T-cell (primary cell): ENCODE results near the gene SNX27. TPM values are rescaled to one million over a fixed set of nuclear protein-coding genes. Genes with fewer than 3 reads are reported as not detected.

ENCODE experiments used
- ATAC-seq, 4 experiments: fragments of 200-7000 bp in 3 of 4; fragments of 150-1000 bp in 1 of 4; cut with Tn5 transposase; replicated peaks in 1 of 4; 1 replicate in 3 of 4; 2 replicates in 1 of 4; pipeline ENCODE4 v1.10.0; 2021; ENCODE audit warnings: moderate library complexity in 3 of 4, mild to moderate bottlenecking in 2 of 4, moderate number of reproducible peaks in 1 of 4
- CTCF ChIA-PET, 2 donors: fragments of 300-600 bp; sonication (Branson Sonifier 250); formaldehyde crosslinking; loops; one replicate each; lab custom pipeline; 2022; ENCODE audit warnings: antibody characterized with exemption in 2 of 2; lab: Charles Lee
- POLR2A ChIA-PET, 2 donors: fragments of 300-600 bp; sonication (Branson Sonifier 250); formaldehyde crosslinking; loops; one replicate each; lab custom pipeline; 2022; ENCODE audit warnings: antibody characterized with exemption in 2 of 2; lab: Charles Lee
- DNase-seq, 35 experiments: peaks; one replicate each; pipeline versions ENCODE4 v3.0.0 to v3.0.0-alpha.2; 2013 to 2023
- H3K27ac ChIP-seq: one replicate; pipeline ENCODE4 v1.5.1; 2013; ENCODE audit warnings: low read length
- H3K27me3 ChIP-seq, 2 experiments: replicated peaks in 1 of 2; 1 replicate in 1 of 2; 2 replicates in 1 of 2; pipeline versions ENCODE4 v1.6.1 to v1.7.0; 2013; ENCODE audit warnings: low read length in 1 of 2, mixed read lengths in 1 of 2; ENCODE audit not compliant: control insufficient read depth in 2 of 2, insufficient read depth in 2 of 2; ENCODE audit errors: extremely low read depth in 1 of 2
- H3K36me3 ChIP-seq, 2 donors: 1 replicate in 1 of 2; 2 replicates in 1 of 2; pipeline versions ENCODE4 v1.6.1 to v1.7.0; 2013; ENCODE audit warnings: low read length in 1 of 2; ENCODE audit not compliant: control insufficient read depth in 2 of 2, insufficient read depth in 1 of 2; ENCODE audit errors: extremely low read depth in 1 of 2
- H3K4me1 ChIP-seq, 2 experiments: 1 replicate in 1 of 2; 2 replicates in 1 of 2; pipeline versions ENCODE4 v1.6.1 to v1.7.0; 2013; ENCODE audit warnings: low read length in 2 of 2, mixed read lengths in 1 of 2; ENCODE audit not compliant: insufficient read depth in 2 of 2, control insufficient read depth in 1 of 2; ENCODE audit errors: extremely low read depth in 1 of 2
- H3K4me3 ChIP-seq, 2 donors: 1 replicate in 1 of 2; 2 replicates in 1 of 2; pipeline versions ENCODE4 v1.5.1 to v1.7.0; 2013; ENCODE audit warnings: mild to moderate bottlenecking in 2 of 2, low read length in 1 of 2, moderate library complexity in 1 of 2; ENCODE audit not compliant: control insufficient read depth in 1 of 2; ENCODE audit errors: extremely low read depth in 1 of 2
- H3K9me3 ChIP-seq: 2 replicates; pipeline ENCODE4 v1.7.0; 2013
- H3K27ac Mint-ChIP-seq, 2 donors: one replicate each; pipeline ENCODE4 v1.8.0; 2020 to 2021; ENCODE audit warnings: mild to moderate bottlenecking in 2 of 2, mixed read lengths in 2 of 2
- H3K27me3 Mint-ChIP-seq, 2 donors: one replicate each; pipeline ENCODE4 v1.8.0; 2021 to 2022; ENCODE audit warnings: mixed read lengths in 2 of 2
- H3K36me3 Mint-ChIP-seq: one replicate; pipeline ENCODE4 v1.8.0; 2021; ENCODE audit warnings: mixed read lengths
- H3K4me1 Mint-ChIP-seq, 3 donors: one replicate each; pipeline ENCODE4 v1.8.0; 2020 to 2022; ENCODE audit warnings: mixed read lengths in 3 of 3, mild to moderate bottlenecking in 1 of 3
- H3K4me3 Mint-ChIP-seq, 3 donors: one replicate each; pipeline ENCODE4 v1.8.0; 2020 to 2022; ENCODE audit warnings: mild to moderate bottlenecking in 3 of 3, mixed read lengths in 3 of 3, moderate library complexity in 3 of 3
- H3K9me3 Mint-ChIP-seq, 3 donors: one replicate each; pipeline ENCODE4 v1.8.0; 2020 to 2022; ENCODE audit warnings: mixed read lengths in 3 of 3
- WGBS: methylation state at CpG from one replicate; pipeline ENCODE4 v1.1.5; 2013; ENCODE audit warnings: missing lambda C conversion rate; ENCODE audit not compliant: insufficient coverage; 5-methylcytosine and 5-hydroxymethylcytosine counted together
- total RNA-seq, 35 experiments: library from RNA in 6 of 35; stranded (reverse) in 6 of 35; fragments of 120-200 nt in 1 of 35; gene quantifications; one replicate each; pipeline versions ENCODE4 v1.2.1 to v1.2.4 and lab custom pipeline; 2013 to 2026

The SNX27 gene
- total RNA-seq, 5 donors from 2014 or later (not counting 1 experiment from before 2014, with no cell fraction given), result 24.2 to 33.6 (median 31.6) TPM

- ATAC-seq, result no peak
- Mint-ChIP-seq H3K4me1 (peaks cover 2 to 5% (median 3%) of the 10 kb centered on the region in 3 donors), H3K4me3 (no peak overlapping the region), H3K36me3 (no peaks in the 10 kb centered on the region), H3K9me3 (no peaks in the 10 kb centered on the region), H3K27me3 (peaks cover 19 to 34% of the 10 kb centered on the region in 2 donors), H3K27ac (no peak overlapping the region)
- peaks cover 0 to 37% of the 10 kb centered on the region in 2 experiments for H3K27me3 ChIP-seq
- H3K36me3 ChIP-seq, result no peaks in the 10 kb centered on the region
- ChIA-PET CTCF (no interaction called here), POLR2A (no interaction called here)
- H3K4me3 ChIP-seq, result no peak overlapping the region
- H3K27ac ChIP-seq, result no peak overlapping the region
- H3K9me3 ChIP-seq, result no peaks in the 10 kb centered on the region
- peak in 12 of 35 experiments; percentile 7 to 29 (median 22) for DNase-seq
- 42% methylated on average over 2 of the region's 15 CpGs for WGBS
- no peaks in the 10 kb centered on the region for H3K4me1 ChIP-seq
Measured at GRCh38 chr1:151710187-151710840, 98.5 kb downstream of the SNX27 start.

- H3K4me1 Mint-ChIP-seq, result peaks cover 0 to 6% (median 2%) of the 10 kb centered on the region in 3 donors
- CTCF ChIA-PET, result no interaction called here
Measured at GRCh38 chr1:151711044-151711800, 99.4 kb downstream of the SNX27 start.

GRCh38 chr1:151711951-151712350, 100.1 kb downstream of the SNX27 start:
- H3K27ac Mint-ChIP-seq, result no peak overlapping the region
- H3K4me3 Mint-ChIP-seq, result no peak overlapping the region
- no peaks in the 10 kb centered on the region for H3K9me3 Mint-ChIP-seq
- no peak overlapping the region for H3K4me3 ChIP-seq
- H3K36me3 ChIP-seq, result no peaks in the 10 kb centered on the region
- ChIA-PET POLR2A (no interaction called here), CTCF (no interaction called here)
- no peaks in the 10 kb centered on the region for H3K36me3 Mint-ChIP-seq
- H3K9me3 ChIP-seq, result no peaks in the 10 kb centered on the region
- no peak for DNase-seq
- 50% methylated on average over 6 of the region's 10 CpGs for WGBS
- no peak overlapping the region for H3K27ac ChIP-seq
- peaks cover 32 to 46% of the 10 kb centered on the region in 2 donors for H3K27me3 Mint-ChIP-seq
- peaks cover 0 to 54% of the 10 kb centered on the region in 2 experiments for H3K27me3 ChIP-seq
- peaks cover 0 to 9% of the 10 kb centered on the region in 2 experiments for H3K4me1 ChIP-seq
- ATAC-seq, result no peak
- H3K4me1 Mint-ChIP-seq, result peaks cover 2 to 5% (median 3%) of the 10 kb centered on the region in 3 donors

More at GRCh38 chr1:151711044-151711800, 99.4 kb downstream of the SNX27 start:
- H3K4me3 ChIP-seq, result no peak overlapping the region
- POLR2A ChIA-PET, result no interaction called here
- H3K36me3 ChIP-seq, result no peaks in the 10 kb centered on the region
- no peaks in the 10 kb centered on the region for H3K9me3 ChIP-seq
- 82% methylated on average over 10 of the region's 21 CpGs for WGBS
- DNase-seq (no peak), ATAC-seq (no peak)
- Mint-ChIP-seq H3K27ac (no peak overlapping the region), H3K9me3 (no peaks in the 10 kb centered on the region), H3K27me3 (peaks cover 28 to 43% of the 10 kb centered on the region in 2 donors), H3K4me3 (no peak overlapping the region), H3K36me3 (no peaks in the 10 kb centered on the region)
- peaks cover 0 to 46% of the 10 kb centered on the region in 2 experiments for H3K27me3 ChIP-seq
- H3K27ac ChIP-seq, result no peak overlapping the region
- peaks cover 0 to 2% of the 10 kb centered on the region in 2 experiments for H3K4me1 ChIP-seq

DNA sequence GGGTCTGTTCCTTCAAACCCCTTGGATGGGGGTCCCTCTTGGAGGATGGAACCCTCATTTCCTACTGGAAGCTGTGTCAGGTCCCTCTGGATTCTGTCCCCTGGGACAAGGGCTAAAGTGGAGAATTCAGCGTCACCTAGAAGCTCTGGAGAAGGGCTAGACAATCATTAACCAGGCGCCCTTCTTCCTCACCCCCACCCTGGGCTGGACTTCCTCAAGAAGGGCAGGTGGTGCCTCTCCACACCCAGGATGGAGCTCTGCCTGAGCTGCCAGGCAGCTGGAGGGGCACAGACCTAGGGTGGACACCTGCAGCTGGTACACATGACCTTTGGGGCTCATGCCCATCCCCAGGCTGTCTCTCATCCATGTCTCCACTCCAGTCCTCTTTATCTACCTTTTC, 101.2 kb downstream of the SNX27 start:
- Histone ChIP-seq H3K4me3 (no peak overlapping the region), H3K36me3 (no peaks in the 10 kb centered on the region), H3K4me1 (peaks cover 0 to 13% of the 10 kb centered on the region in 2 experiments), H3K27me3 (peaks cover 5 to 65% of the 10 kb centered on the region in 2 experiments), H3K27ac (no peak overlapping the region), H3K9me3 (no peaks in the 10 kb centered on the region)
- DNase-seq (no peak), ATAC-seq (no peak)
- Mint-ChIP-seq H3K4me1 (peaks cover 11 to 14% (median 13%) of the 10 kb centered on the region in 3 donors), H3K9me3 (no peaks in the 10 kb centered on the region), H3K36me3 (no peaks in the 10 kb centered on the region), H3K4me3 (no peak overlapping the region), H3K27ac (no peak overlapping the region), H3K27me3 (peaks cover 43 to 57% of the 10 kb centered on the region in 2 donors)
- WGBS, result no CpG with 5 or more reads among the region's 2 CpGs
- POLR2A ChIA-PET, result no interaction called here
- CTCF ChIA-PET, result no interaction called here

GRCh38 chr1:151713874-151714273, 102.0 kb downstream of the SNX27 start:
- WGBS, result 88% methylated on average over 2 of the region's 2 CpGs
- ChIA-PET CTCF (no interaction called here), POLR2A (no interaction called here)
- Histone ChIP-seq H3K27ac (no peak overlapping the region), H3K4me3 (no peak overlapping the region), H3K36me3 (no peaks in the 10 kb centered on the region), H3K9me3 (no peaks in the 10 kb centered on the region), H3K27me3 (peaks cover 5 to 68% of the 10 kb centered on the region in 2 experiments), H3K4me1 (peaks cover 0 to 13% of the 10 kb centered on the region in 2 experiments)
- Mint-ChIP-seq H3K36me3 (no peaks in the 10 kb centered on the region), H3K4me3 (no peak overlapping the region), H3K27ac (no peak overlapping the region), H3K27me3 (peaks cover 51 to 65% of the 10 kb centered on the region in 2 donors), H3K4me1 (peaks cover 11 to 19% (median 13%) of the 10 kb centered on the region in 3 donors), H3K9me3 (no peaks in the 10 kb centered on the region)
- ATAC-seq (no peak), DNase-seq (no peak)

DNA sequence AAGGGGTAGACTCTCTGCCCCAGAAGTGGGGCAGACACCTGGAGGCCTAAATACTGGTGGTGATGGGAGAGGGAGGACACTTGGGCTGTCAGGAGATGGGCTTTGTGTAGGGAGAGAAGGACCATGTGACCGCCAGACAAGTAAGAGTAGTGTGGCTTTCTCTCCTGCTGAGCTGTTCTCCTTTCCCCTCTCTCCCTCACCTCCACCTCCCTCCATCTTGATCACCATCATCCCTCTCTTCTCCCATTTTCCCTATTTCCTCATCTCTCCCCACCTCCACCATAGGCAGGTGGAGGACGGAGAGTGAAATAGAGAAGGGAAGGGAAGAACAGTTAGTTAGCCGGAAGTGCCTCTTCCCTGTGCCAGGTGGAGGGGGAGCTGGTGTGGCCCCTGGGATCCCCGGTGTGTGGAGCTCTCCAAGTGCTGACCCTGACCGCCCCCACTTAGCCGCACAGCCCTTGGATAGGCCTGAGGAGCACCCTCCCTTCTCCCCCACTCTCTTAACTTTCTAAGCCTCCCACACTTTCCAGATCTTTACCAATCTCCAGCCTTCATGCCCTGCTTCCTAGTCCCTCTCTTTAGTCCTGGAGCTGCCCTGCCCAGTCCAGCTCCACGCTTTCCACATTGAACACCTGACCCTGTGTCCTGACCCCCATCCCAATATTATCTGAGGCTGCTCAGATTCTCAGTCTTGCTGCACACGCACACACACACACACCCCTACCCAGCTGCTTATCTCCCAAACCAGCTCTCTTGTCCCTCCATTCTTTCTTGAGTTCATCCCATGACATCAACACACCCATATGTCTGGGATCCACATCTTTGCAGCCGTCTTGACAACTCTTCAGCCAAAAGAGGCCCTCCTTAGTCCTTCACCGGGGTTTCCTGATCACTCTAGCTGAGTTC, 103.2 kb downstream of the SNX27 start:
- no peak overlapping the region for H3K27ac Mint-ChIP-seq
- no peaks in the 10 kb centered on the region for H3K9me3 Mint-ChIP-seq
- Histone ChIP-seq H3K27ac (no peak overlapping the region), H3K9me3 (no peaks in the 10 kb centered on the region), H3K4me1 (peaks cover 0 to 13% of the 10 kb centered on the region in 2 experiments), H3K4me3 (no peak overlapping the region), H3K36me3 (no peaks in the 10 kb centered on the region), H3K27me3 (peaks cover 8 to 68% of the 10 kb centered on the region in 2 experiments)
- no peak overlapping the region for H3K4me3 Mint-ChIP-seq
- 79% methylated on average over 4 of the region's 10 CpGs for WGBS
- DNase-seq (no peak), ATAC-seq (no peak)
- ChIA-PET POLR2A (no interaction called here), CTCF (no interaction called here)
- peaks cover 13 to 21% (median 14%) of the 10 kb centered on the region in 3 donors for H3K4me1 Mint-ChIP-seq
- H3K27me3 Mint-ChIP-seq, result peaks cover 56 to 72% of the 10 kb centered on the region in 2 donors
- no peaks in the 10 kb centered on the region for H3K36me3 Mint-ChIP-seq
